DOHH2 (cell line): ENCODE measurements around the gene LKAAEAR1.

Experiments used
- H3F3A ChIP-seq: fragments of 200-600 bp; sonication (generic), shearing (Covaris generic); 2 replicates; pipeline ENCODE4 v1.6.0; 2016; ENCODE audit warnings: antibody characterized with exemption, mild to moderate bottlenecking; ENCODE audit not compliant: control insufficient read depth, insufficient read depth
- H3K27ac ChIP-seq: fragments of 200-600 bp; sonication (generic); 2 replicates; pipeline ENCODE4 v1.5.1; 2014; ENCODE audit warnings: low read depth, mild to moderate bottlenecking, low read length, moderate library complexity
- H3K27me3 ChIP-seq: fragments of 200-600 bp; sonication (generic); 2 replicates; pipeline ENCODE4 v1.6.1; 2014; ENCODE audit warnings: mild to moderate bottlenecking, low read length, mixed read lengths; ENCODE audit not compliant: control insufficient read depth
- H3K36me3 ChIP-seq: fragments of 200-600 bp; sonication (generic); 2 replicates; pipeline ENCODE4 v1.6.1; 2014; ENCODE audit warnings: mild to moderate bottlenecking, low read length, moderate library complexity, mixed read lengths; ENCODE audit not compliant: control insufficient read depth
- H3K4me1 ChIP-seq: fragments of 200-600 bp; sonication (generic); 2 replicates; pipeline ENCODE4 v1.6.1; 2014; ENCODE audit warnings: mild to moderate bottlenecking, low read length, mixed read lengths; ENCODE audit not compliant: control insufficient read depth
- H3K4me2 ChIP-seq: fragments of 200-600 bp; sonication (generic); 2 replicates; pipeline ENCODE4 v1.6.0; 2014; ENCODE audit warnings: mild to moderate bottlenecking, low read length, moderate library complexity
- H3K4me3 ChIP-seq: fragments of 200-600 bp; sonication (generic); 2 replicates; pipeline ENCODE4 v1.5.1; 2014; ENCODE audit warnings: mild to moderate bottlenecking, low read length, mixed read lengths
- H3K79me2 ChIP-seq: fragments of 200-600 bp; sonication (generic); 2 replicates; pipeline ENCODE4 v1.6.1; 2014; ENCODE audit warnings: mild to moderate bottlenecking, low read length, mixed read lengths; ENCODE audit not compliant: control insufficient read depth
- H3K9me2 ChIP-seq: fragments of 200-600 bp; sonication (generic); replicated peaks from 2 replicates; pipeline ENCODE4 v1.6.1; 2014; ENCODE audit warnings: mild to moderate bottlenecking, low read length, mixed read lengths; ENCODE audit not compliant: control insufficient read depth
- H3K9me3 ChIP-seq: fragments of 200-600 bp; sonication (generic); 2 replicates; pipeline ENCODE4 v1.6.1; 2014; ENCODE audit warnings: antibody characterized with exemption, low read length, mixed read lengths; ENCODE audit not compliant: control insufficient read depth, insufficient read depth
- H4K20me1 ChIP-seq: fragments of 200-600 bp; sonication (generic); 2 replicates; pipeline ENCODE4 v1.6.0; 2014; ENCODE audit warnings: low read depth, mild to moderate bottlenecking, antibody characterized with exemption, low read length, moderate library complexity; ENCODE audit not compliant: control insufficient read depth, insufficient read depth
- EZH2phosphoT487 ChIP-seq: fragments of 200-600 bp; sonication (generic); IDR thresholded peaks from 2 replicates; pipeline ENCODE4 v1.6.1; 2017; ENCODE audit warnings: borderline replicate concordance, mild to moderate bottlenecking, antibody characterized with exemption, low read length, moderate library complexity, mixed read lengths
- TF ChIP-seq, protein P1 (sequence below): fragments of 200-600 bp; sonication (generic); IDR thresholded peaks from one replicate; pipeline ENCODE4 v1.5.1; 2014; ENCODE audit warnings: antibody characterized with exemption, mild to moderate bottlenecking, low read depth, low read length; ENCODE audit not compliant: poor library complexity, severe bottlenecking

Gene LKAAEAR1

DNA sequence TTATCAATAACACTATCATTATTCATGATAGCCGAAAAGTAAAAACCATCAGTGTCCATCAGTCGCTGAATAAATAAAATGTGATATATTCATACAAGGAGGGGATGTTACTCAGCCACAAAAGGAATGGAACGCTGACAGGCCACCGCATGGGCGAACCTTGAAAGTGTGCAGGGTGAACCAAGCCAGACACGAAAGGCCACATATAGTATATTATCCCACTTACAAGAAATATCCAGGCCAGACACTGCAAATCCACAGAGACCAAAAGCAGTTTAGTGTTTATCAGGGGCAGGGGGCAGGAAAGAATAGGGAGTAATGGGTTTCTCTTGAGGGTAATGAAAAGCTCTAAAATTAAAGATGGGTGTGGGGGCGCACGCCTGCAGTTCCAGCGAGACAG lies 40.4 kb downstream of the LKAAEAR1 start:
- H3K27me3 ChIP-seq, result no peaks in the 10 kb centered on the region
- H3F3A ChIP-seq, result peaks cover 19% of the 10 kb centered on the region
- no peaks in the 10 kb centered on the region for H4K20me1 ChIP-seq
- H3K4me2 ChIP-seq, result no peak overlapping the region
- peaks cover 38% of the 10 kb centered on the region for H3K4me1 ChIP-seq
- TF ChIP-seq EZH2phosphoT487, result no peak
- TF ChIP-seq, protein P1, sequence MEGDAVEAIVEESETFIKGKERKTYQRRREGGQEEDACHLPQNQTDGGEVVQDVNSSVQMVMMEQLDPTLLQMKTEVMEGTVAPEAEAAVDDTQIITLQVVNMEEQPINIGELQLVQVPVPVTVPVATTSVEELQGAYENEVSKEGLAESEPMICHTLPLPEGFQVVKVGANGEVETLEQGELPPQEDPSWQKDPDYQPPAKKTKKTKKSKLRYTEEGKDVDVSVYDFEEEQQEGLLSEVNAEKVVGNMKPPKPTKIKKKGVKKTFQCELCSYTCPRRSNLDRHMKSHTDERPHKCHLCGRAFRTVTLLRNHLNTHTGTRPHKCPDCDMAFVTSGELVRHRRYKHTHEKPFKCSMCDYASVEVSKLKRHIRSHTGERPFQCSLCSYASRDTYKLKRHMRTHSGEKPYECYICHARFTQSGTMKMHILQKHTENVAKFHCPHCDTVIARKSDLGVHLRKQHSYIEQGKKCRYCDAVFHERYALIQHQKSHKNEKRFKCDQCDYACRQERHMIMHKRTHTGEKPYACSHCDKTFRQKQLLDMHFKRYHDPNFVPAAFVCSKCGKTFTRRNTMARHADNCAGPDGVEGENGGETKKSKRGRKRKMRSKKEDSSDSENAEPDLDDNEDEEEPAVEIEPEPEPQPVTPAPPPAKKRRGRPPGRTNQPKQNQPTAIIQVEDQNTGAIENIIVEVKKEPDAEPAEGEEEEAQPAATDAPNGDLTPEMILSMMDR, result no peak
- H3K4me3 ChIP-seq, result no peak overlapping the region
- no peak overlapping the region for H3K27ac ChIP-seq
- H3K79me2 ChIP-seq, result no peaks in the 10 kb centered on the region
- H3K9me2 ChIP-seq, result no peaks in the 10 kb centered on the region
- no peaks in the 10 kb centered on the region for H3K9me3 ChIP-seq
- no peaks in the 10 kb centered on the region for H3K36me3 ChIP-seq

DNA sequence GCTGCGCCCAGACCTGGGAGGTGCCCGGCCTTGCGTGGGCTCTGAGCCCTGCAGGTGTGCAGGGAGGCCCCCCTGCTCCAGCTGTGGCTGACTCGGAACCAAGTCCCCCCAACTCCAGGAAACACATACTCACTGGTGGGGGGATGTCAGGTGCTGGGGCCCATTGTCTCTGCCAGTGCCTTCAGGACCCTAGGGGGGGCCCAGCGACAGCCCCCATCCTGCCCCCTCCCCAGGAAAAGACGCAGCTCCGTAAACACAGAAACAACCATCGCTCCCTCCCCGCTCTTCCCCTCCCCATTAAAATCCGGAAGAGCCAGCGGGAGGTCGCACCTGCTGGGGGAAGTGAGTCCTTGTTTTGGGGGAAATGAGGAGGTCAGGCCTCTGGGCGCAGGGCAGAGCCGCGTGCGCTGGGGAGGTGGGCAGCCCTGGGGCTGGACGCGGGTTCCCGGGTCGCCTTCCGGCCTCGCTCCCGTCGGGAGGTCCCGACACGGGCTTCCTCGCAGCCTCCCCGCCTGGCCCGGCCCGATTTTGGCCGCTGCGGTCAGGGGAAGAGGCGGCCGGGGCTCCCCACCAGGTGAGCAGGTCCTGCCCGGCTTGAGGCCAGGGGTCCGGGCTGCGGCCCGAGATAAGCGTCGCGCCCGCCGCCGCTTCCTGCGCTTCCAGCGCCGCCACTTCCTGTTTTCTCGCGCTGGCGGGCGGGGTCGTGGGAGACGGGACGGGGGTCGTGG lies 42.0 kb downstream of the LKAAEAR1 start:
- peak overlapping the region; percentile 85 for H3K4me2 ChIP-seq

DNA sequence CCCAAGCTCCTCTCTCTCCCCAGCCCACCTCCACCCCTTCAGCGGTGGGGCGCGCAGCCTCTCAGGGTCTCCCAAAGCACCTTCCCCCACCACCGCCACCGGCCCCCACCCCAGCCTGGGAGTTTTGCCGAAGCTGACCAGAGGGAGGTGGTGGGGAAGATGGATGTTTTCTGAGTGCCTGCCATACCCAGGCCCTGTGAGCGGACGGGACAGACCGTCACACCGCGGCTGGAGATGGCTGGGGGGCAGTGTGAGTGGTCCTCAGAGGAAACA lies 42.5 kb downstream of the LKAAEAR1 start:
- Histone ChIP-seq H3K9me3 (no peaks in the 10 kb centered on the region), H3K4me2 (peak overlapping the region; percentile 85), H3K9me2 (no peaks in the 10 kb centered on the region), H3K79me2 (no peaks in the 10 kb centered on the region), H3K27me3 (no peaks in the 10 kb centered on the region), H3K4me3 (peak overlapping the region; percentile 74), H3K36me3 (no peaks in the 10 kb centered on the region), H3F3A (peaks cover 19% of the 10 kb centered on the region), H3K4me1 (peaks cover 58% of the 10 kb centered on the region), H3K27ac (peak overlapping the region; percentile 37), H4K20me1 (no peaks in the 10 kb centered on the region)
- TF ChIP-seq EZH2phosphoT487, result no peak
- TF ChIP-seq, protein P1, result no peak

More for the DNA sequence above, 42.0 kb downstream of the LKAAEAR1 start:
- no peaks in the 10 kb centered on the region for H3K36me3 ChIP-seq
- peak overlapping the region; percentile 37 for H3K27ac ChIP-seq
- H3F3A ChIP-seq, result peaks cover 19% of the 10 kb centered on the region
- H3K9me3 ChIP-seq, result no peaks in the 10 kb centered on the region
- TF ChIP-seq EZH2phosphoT487, result no peak
- TF ChIP-seq, protein P1, result no peak
- no peaks in the 10 kb centered on the region for H3K9me2 ChIP-seq
- H3K79me2 ChIP-seq, result no peaks in the 10 kb centered on the region
- peak overlapping the region; percentile 74 for H3K4me3 ChIP-seq
- no peaks in the 10 kb centered on the region for H3K27me3 ChIP-seq
- no peaks in the 10 kb centered on the region for H4K20me1 ChIP-seq
- peaks cover 53% of the 10 kb centered on the region for H3K4me1 ChIP-seq
